Stimulated activated CD4-positive, alpha-beta T cell treated with anti-CD3 and anti-CD28 coated beads, Interleukin-2, amount 100 ng/mL, for 4 hours (primary cell): ENCODE results near the gene GJA4.
"Not testable (repeated sequence)": the region's sequence is repeated elsewhere in the genome, so short reads cannot be mapped to it uniquely, and the experiment has no call there.

ENCODE experiments used
- DNase-seq: peaks from one replicate; pipeline ENCODE4 v3.0.0-alpha.2; 2020; ENCODE audit warnings: low read depth

GJA4 gene

DNA sequence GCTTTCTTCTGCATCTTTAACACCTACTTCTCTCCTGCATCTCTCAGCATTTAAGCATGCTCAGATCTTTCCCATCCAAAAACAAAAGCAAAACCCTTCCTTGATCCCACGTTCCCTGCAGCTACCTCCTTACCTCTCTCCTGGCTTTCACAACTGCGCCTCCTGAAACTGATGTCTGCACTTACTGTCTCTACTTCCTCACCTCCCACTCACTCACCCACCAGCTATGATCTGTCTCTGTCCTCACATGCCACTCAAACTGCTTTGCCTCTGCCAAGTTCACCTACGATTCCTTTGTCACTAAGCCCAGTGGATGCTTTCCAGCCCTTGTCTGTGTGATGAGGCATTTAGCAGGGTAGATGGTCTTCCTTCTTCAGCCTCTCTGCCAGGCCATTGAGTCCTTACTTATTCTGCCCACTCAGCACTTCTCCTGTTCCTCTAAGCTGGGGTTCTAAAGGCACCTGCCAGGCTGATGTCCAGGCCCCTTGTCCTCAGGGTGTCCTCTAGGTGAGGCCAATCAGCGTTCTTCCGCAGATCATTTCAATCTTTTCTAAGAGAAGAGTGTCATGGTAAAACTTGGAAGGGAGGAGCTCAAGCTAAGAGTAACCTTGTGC is 21.8 kb upstream of the GJA4 start:
- DNase-seq, result no peak

DNA sequence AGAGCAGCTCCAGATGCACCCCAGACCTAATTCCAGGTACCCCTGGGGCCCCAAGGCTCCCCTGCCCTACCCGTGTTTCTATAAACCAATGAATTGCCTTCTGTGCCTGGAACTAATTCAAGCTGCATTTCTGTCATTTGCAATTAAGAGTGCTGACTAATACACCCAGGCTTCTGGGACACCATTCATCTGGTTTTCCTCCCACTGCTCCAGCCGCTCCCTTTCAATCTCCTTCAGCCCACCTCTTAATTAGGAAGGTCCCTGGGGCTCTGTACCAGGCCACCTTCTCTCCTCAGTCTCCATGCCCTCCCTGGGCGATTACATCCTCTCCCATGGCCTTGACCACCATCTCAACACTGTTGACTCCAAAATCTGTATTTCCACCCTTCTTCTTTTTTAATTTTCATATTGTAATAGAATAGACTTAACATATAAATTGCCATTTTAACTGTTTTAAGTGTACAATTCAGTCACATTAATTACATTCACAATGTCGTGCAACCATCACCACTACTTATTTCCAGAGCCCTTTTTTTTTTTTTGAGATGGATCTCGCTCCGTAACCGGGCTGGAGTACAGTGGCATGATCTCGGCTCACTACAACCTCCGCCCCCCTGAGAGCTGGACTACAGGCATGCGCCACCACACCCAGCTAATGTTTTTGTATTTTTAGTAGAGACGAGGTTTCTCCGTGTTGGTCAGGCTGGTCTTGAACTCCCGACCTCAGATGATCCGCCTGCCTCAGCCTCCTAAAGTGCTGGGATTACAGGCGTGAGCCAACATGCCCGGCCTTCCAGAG is 21.0 kb upstream of the GJA4 start:
- no peak for DNase-seq

DNA sequence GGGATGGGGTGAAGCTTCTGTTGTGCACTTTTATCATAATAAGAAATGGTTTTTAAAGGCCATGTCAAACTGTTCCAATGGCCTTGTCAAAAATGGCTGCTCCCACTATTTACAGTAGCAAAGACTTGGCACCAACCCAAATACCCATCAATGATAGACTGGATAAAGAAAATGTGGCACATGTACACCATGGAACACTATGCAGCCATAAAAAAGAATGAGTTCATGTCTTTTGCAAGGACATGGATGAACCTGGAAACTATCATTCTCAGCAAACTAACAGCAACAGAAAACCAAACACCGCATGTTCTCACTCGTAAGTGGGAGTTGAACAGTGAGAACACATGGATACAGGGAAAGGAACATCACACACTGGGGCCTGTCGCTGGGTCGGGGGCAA is 19.7 kb upstream of the GJA4 start:
- DNase-seq, result not testable (repeated sequence)

DNA sequence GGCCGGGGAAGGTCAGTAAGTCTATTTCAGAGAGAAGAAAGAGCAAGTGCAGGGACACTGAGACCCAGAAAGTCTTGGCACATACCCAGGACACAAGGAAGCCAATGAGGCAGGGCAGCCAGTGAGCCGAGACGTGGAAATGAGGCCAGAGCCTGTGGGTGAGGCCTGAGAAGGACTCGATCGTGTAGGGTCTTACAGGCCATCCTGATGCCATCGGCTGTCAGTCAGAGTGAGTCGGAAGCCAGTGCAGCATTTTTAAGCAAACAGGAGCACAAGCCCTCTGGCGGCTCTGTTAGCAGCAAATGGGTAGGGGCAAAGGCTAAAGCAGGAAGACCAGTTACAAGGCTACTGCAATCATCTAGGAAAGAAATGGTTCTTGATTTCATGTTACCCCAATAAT is 17.8 kb upstream of the GJA4 start:
- DNase-seq, result no peak

DNA sequence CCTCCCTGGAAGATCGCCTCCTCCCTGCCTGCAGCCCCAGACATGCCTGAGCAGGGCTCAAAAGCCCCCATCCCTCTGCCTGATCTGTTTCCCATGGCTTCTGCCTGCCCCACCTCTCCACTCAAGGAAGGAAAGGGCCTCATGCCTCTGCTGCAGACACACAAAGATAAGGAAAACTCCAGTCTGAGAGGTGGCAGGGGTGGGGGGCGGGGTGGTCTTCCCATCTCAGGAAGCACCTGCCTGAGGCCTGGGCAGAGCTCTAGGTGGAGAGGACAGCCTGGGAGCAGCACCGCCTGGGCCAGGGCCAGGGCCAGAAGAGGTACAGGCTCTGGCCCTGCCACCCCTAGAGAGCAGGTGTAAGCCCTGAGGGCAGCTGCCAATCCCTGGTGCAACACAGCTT is 15.9 kb upstream of the GJA4 start:
- no peak for DNase-seq

DNA sequence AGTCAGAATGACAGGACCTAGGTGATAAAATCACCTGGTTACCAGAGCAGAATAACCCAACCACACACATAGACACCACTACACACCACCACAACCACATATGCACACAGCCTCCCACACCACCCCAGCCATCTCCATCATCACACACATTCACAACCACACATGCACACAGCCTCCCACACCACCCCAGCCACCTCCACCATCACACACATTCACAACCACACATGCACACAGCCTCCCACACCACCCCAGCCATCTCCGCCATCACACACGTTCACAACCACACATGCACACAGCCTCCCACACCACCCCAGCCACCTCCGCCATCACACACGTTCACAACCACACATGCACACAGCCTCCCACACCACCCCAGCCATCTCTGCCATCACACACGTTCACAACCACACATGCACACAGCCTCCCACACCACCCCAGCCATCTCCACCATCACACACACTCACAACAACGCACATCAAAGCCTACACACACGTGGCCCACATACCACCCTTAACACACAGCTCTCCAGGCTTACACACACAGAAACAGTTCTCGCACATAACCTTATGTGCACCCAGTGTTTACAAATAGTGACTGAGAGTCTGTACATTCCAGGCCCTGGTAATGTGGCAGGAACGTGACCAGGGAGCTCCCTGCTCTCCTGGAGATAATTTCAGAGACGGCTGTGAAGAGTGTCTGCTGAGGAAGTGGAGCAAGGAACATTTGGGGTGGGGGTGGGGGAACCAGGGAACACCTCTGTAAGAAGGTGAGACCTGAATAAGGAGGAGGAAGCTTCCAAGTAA is 15.1 kb upstream of the GJA4 start:
- no peak for DNase-seq

DNA sequence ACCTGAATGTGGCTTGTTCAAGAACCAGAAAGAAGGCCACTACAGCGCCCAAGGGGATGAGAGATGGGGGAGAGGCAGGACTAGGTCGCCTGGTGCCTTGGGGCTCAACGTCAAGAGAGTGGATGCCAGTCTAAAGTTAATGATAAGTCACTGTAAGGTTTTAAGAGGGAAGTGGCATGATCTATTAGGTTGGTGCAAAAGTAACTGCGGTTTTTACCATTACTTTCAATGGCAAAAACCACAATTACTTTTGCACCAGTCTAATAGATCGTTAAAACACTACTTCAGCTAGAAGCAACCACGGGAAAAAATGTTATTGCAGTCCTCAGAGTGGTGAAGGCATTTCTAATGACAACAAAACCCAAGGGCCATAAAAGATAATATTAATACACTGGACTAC is 14.4 kb upstream of the GJA4 start:
- no peak for DNase-seq

DNA sequence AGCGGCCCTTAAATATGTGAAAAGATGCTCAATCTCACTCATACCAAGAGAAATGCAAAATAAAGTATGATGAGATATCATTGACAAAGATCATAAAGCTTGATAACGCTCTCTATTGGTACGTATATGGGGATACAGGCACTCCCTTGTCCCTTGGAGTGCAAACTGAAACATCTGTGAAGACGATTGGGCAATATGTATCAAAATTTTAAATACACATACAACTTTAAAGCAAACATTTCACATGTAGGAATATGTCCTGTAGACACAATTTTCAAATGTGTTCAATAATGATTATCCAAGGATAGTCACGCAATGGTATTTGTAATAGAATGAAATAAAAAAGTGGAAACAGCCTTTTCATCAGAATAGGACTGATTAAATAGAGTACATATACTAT is 13.8 kb upstream of the GJA4 start:
- DNase-seq, result no peak

DNA sequence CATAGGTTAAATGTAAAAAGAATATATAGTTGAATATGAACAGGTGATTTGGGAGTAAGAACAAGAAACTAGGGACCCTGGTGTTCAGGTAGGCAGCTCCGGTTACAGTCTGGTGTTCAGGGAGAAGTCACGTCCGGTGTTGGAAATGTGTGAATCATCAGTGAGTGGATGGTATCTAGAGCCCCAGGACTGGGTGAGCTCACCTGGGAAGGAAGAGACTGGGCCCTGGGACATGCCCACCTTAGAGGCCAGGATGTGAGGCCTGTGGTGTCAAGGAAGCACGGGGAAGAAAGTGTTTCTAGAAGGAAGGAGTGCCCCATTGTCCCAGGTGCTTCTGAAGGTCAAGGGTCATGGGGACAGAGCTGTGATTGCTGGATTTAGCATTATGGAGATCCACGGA is 13.3 kb upstream of the GJA4 start:
- no peak for DNase-seq

DNA sequence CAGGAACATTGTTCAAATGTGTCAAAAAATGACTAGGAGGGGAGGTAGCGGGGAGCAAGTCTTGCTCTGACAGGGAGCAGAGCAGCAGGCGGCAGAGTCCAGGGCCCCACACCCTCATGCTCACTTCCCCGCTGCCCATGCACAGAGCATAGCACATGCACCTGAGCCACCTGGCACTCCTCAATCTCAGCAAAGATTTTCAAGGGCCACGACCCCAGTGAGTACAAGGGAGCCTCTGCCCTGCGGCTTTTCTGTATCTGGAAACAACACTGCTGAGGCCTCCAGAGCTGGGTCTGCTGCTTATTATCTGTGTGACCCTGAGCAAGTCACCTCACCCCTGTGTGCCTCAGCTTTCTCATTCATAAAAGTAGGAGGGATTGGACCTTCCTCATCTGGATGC is 12.8 kb upstream of the GJA4 start:
- no peak for DNase-seq

DNA sequence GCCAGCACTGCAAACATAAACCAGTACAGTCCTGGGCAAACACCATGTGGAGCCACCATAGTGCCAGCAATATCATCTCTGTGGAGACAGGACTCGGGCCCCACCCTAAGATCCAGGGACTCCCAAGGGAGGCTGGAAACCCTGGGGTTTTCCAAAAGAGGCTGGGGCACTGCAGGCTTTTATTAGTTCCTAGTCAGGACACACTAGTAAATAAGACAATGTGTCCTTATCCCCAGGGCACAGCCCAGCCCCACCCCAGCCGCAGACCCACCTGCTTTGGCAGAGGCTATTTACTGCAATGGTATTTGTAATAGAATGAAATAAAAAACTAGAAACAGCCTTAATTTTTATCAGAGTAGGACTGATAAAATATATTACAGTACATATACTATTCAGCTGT is 12.3 kb upstream of the GJA4 start:
- DNase-seq, result no peak

DNA sequence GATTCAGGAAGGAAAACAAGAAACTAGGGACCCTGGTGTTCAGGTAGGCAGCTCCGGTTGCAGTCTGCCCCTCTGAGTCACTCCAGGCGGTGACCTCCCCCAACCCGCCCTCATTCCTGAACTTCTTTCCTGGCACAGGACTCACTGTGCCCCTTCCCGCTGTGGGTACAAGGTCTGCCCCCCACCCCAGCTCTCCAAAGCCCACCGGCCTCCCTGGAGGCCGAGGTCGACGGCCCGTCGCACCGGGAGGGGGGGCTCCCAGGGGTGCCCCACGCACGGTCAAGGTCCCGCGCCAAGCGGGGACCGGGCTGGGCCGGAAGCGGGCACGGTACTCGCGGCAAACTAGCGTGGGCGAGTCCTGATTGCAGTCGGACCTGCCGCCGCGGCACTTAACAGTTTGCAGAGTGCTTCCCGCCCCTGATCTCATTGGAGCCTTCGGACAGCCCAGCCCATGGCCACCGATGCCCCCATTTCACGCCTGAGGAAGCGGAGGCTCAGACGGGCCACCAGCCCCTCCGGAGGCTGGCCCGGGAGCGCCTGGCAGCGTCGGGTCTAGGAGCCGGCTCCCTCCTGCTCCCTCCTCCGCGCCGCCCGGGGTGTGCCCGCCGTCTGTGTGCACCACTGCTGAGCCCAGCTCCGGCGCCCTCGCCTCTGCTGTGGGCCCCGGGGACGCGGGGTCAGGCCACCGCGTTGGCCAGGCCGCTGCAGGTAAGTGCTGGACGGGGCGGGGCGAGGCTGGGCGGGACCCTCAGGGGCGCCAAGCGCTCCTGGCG is 11.5 kb upstream of the GJA4 start, which contains the start of gene GJB3:
TSS of gene GJB3 (plus strand) at position 144 of the 773 bp plus-strand sequence. CDS start 3,549 bp downstream, outside the sequence.
- no peak for DNase-seq

DNA sequence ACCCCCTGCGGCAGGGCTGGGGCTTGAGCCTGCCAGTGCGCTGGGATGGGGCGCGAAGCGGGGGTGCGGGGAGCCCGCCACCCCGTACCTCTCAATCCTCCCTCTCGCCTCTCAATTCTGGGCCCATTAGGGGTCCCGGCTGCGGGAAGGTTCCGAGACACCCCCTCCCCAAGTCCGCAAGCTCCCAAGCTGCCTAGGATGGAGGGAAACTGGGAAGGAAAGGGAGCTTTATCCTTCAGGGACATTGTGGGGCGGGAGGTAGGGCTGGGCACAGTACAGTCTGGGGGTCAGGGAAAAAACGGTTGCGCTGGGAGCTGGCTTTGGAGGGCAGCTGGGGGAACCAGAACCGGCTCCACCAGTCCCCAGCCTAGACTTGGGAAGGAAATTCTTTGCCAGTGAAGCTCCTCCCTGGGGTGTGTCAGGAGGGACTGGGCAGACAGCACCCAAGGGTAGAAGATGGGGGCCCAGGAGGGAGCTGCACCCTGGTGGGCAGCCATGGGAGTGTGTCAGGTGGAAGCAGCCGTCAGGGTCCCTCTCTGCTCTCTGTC is 10.9 kb upstream of the GJA4 start:
- DNase-seq, result no peak

DNA sequence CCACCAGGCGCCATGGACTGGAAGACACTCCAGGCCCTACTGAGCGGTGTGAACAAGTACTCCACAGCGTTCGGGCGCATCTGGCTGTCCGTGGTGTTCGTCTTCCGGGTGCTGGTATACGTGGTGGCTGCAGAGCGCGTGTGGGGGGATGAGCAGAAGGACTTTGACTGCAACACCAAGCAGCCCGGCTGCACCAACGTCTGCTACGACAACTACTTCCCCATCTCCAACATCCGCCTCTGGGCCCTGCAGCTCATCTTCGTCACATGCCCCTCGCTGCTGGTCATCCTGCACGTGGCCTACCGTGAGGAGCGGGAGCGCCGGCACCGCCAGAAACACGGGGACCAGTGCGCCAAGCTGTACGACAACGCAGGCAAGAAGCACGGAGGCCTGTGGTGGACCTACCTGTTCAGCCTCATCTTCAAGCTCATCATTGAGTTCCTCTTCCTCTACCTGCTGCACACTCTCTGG is 8.0 kb upstream of the GJA4 start:
- DNase-seq, result no peak

DNA sequence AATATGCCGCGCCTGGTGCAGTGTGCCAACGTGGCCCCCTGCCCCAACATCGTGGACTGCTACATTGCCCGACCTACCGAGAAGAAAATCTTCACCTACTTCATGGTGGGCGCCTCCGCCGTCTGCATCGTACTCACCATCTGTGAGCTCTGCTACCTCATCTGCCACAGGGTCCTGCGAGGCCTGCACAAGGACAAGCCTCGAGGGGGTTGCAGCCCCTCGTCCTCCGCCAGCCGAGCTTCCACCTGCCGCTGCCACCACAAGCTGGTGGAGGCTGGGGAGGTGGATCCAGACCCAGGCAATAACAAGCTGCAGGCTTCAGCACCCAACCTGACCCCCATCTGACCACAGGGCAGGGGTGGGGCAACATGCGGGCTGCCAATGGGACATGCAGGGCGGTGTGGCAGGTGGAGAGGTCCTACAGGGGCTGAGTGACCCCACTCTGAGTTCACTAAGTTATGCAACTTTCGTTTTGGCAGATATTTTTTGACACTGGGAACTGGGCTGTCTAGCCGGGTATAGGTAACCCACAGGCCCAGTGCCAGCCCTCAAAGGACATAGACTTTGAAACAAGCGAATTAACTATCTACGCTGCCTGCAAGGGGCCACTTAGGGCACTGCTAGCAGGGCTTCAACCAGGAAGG is 7.4 kb upstream of the GJA4 start:
- no peak for DNase-seq

DNA sequence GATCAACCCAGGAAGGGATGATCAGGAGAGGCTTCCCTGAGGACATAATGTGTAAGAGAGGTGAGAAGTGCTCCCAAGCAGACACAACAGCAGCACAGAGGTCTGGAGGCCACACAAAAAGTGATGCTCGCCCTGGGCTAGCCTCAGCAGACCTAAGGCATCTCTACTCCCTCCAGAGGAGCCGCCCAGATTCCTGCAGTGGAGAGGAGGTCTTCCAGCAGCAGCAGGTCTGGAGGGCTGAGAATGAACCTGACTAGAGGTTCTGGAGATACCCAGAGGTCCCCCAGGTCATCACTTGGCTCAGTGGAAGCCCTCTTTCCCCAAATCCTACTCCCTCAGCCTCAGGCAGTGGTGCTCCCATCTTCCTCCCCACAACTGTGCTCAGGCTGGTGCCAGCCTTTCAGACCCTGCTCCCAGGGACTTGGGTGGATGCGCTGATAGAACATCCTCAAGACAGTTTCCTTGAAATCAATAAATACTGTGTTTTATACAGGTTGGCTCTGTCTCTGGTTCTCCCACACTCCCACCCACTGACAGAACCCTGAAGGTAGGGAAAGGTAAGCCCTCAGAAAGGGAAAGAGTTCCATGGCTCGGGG is 6.8 kb upstream of the GJA4 start:
- DNase-seq, result no peak

DNA sequence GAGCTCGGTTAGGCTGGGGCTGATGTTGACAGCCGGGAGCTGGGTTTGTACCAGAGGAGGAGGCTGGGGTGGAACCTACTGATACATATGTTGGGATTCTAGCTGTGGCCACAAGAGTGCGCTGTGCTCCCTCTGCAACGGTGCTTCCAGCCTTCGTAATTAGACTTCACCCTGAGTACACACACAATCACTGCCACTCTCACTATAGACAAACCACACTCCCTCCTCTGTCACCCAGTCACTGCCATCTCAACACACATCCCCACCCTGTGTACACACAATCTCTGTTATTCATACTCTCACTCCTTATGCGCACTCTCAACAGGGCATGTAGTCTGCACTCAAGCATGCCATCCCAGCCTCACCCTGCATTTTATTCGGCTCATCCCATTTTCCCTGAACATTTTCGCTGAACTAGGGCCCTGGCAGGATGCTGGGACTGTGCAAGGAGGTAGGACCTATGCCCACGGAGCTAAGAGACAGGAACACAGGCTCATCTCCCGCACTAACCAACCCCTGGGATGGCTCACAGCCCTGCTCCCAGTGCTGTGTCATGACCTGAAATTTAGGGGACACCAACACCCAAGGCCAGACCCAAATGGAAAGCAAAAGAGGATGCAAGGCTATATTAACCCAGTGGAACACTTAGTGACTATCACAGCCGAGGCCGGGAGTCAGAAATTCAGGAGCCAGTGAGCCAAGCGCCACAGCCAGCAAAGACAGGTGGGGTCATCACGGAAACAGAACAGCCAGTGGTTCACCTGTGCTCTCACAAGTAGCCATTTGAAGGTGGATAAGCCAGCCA is 6.1 kb upstream of the GJA4 start:
- DNase-seq, result peak; percentile 36

DNA sequence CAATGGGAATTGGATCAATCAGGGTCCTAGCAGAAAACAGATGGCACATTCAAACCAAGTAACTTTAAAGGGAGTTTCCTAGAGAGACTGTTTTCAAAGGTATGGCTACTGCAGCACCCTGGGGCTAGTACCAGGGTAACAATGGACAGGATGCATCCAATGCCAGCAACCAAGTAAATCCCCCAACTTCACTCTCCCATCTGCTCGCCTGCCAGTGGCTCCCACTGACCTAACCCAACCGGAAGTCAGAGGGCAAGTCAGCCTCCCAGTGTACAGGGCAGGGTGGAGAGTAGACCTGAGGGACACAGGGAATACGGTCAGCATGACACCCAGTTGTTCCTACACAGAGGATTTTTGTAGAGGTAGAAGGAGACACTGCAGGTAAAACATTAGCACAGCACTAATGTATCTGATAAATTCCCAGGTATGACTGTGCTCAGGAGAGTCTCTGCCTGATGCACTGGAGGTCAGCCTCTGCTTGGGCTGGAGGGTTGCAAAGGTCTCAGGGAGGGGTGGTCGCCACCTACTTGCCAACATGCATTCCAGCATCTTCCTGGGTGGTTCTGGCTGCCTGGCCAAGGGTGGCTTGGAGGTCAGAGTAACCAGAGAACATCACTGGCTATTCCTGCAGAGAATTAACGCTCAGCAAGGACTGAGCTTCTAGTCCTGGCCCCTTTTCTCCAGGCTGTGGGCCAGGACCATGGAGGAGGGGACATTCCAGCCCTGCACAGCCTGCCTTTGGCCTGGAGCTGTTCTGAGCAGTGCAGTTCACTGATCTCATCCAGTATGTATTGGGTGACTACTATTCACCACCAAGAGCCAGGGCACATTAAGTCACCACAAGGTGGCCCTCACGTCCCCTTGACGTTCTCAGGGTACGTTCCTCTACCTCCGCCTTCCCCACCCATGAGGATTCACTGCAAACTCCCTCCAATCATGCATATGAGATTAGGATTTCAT is 5.1 kb upstream of the GJA4 start:
- DNase-seq, result no peak

DNA sequence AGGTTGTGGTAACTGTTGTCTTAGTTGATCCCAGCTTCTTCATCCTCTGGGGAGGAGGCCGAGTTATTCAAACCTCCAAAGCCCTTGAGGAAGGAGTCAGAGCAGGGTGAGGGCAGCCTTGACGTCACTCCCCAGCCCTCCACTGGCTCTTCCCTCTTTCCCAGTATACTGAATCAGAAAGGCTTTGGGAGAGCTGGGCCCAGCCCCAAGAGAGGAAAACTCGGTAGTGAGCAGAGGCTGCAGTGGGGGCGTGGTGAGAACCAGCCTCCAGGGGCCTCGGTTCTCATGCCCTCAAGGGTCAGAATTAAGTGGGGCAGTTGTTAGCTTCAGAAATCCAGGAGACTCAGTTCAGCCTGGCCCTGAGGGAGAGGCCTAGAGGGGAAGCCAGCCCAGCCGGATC is 1.8 kb upstream of the GJA4 start:
- no peak for DNase-seq
